Neural cell (in vitro differentiated cells): Measurements from ENCODE around the gene VPS26B.

Experiments
- POLR2AphosphoS5 ChIP-seq: IDR thresholded peaks from 2 replicates; pipeline ENCODE4 v1.6.1; 2012
- REST ChIP-seq: IDR thresholded peaks from 2 replicates; pipeline ENCODE4 v1.6.1; 2012; ENCODE audit warnings: borderline replicate concordance
- SMC3 ChIP-seq: fragments of 450-650 bp; conservative IDR thresholded peaks from 2 replicates; pipeline ENCODE4 v1.6.1; 2014; ENCODE audit warnings: antibody characterized with exemption, mild to moderate bottlenecking, moderate library complexity; ENCODE audit not compliant: poor library complexity
- TF ChIP-seq, protein P1 (sequence below): fragments of 450-650 bp; IDR thresholded peaks from 2 replicates; pipeline ENCODE4 v1.5.1; 2014; ENCODE audit warnings: antibody characterized with exemption, mild to moderate bottlenecking, moderate library complexity; ENCODE audit not compliant: poor library complexity, severe bottlenecking

- TF ChIP-seq, protein P1, sequence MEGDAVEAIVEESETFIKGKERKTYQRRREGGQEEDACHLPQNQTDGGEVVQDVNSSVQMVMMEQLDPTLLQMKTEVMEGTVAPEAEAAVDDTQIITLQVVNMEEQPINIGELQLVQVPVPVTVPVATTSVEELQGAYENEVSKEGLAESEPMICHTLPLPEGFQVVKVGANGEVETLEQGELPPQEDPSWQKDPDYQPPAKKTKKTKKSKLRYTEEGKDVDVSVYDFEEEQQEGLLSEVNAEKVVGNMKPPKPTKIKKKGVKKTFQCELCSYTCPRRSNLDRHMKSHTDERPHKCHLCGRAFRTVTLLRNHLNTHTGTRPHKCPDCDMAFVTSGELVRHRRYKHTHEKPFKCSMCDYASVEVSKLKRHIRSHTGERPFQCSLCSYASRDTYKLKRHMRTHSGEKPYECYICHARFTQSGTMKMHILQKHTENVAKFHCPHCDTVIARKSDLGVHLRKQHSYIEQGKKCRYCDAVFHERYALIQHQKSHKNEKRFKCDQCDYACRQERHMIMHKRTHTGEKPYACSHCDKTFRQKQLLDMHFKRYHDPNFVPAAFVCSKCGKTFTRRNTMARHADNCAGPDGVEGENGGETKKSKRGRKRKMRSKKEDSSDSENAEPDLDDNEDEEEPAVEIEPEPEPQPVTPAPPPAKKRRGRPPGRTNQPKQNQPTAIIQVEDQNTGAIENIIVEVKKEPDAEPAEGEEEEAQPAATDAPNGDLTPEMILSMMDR, result no peak
- TF ChIP-seq REST (no peak), SMC3 (no peak), POLR2AphosphoS5 (no peak)
Measured at GRCh38 chr11:134272381-134273316, 48.2 kb downstream of the VPS26B start.
